ENCODE data around the gene MAGEB4. TPM values are rescaled to one million over a fixed set of nuclear protein-coding genes. Genes with fewer than 3 reads are reported as not detected.

MAGEB4 gene
- total RNA-seq, 4 donors from 2014 or later = not detected

DNA sequence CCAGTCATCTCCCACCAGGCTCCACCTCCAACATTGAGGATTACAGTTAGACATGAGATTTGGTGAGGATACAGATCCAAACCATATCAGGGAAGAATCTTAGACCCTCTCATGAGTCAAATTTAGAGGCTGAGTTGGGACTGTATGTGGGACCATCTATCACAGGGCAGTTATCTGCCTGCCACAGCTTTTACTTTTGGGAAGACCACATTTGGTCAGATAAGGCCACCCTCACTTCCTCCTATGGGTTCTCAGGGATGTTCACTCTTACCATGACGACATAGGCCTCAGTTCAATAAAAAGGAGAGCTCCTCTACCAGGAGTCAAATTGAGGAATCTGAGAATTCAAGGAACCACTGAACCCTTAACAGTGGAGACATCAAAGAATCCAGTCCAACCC lies 24.3 kb upstream of the MAGEB4 start:
- Histone ChIP-seq H3K27me3 (no peaks in the 10 kb centered on the region), H3K36me3 (no peaks in the 10 kb centered on the region)
- intact Hi-C loops (cut with DNase I) = no loop called here

GRCh38 chrX:30219372-30219771 lies 22.4 kb upstream of the MAGEB4 start:
- Histone ChIP-seq H3K27ac (no peak overlapping the region), H3K9me3 (no peaks in the 10 kb centered on the region), H3K36me3 (no peaks in the 10 kb centered on the region), H3K4me1 (no peaks in the 10 kb centered on the region), H3K4me3 (replicated peaks in 1 of 3) (no peak overlapping the region), H3K27me3 (no peaks in the 10 kb centered on the region)
- intact Hi-C loops (cut with DNase I) = no loop called here
- WGBS, 2 donors = 82 to 92% methylated on average over 4 of the region's 4 CpGs
- TF ChIP-seq POLR2A (IDR thresholded peaks at IDR 0.05) = no peak
- TF ChIP-seq, protein P1, sequence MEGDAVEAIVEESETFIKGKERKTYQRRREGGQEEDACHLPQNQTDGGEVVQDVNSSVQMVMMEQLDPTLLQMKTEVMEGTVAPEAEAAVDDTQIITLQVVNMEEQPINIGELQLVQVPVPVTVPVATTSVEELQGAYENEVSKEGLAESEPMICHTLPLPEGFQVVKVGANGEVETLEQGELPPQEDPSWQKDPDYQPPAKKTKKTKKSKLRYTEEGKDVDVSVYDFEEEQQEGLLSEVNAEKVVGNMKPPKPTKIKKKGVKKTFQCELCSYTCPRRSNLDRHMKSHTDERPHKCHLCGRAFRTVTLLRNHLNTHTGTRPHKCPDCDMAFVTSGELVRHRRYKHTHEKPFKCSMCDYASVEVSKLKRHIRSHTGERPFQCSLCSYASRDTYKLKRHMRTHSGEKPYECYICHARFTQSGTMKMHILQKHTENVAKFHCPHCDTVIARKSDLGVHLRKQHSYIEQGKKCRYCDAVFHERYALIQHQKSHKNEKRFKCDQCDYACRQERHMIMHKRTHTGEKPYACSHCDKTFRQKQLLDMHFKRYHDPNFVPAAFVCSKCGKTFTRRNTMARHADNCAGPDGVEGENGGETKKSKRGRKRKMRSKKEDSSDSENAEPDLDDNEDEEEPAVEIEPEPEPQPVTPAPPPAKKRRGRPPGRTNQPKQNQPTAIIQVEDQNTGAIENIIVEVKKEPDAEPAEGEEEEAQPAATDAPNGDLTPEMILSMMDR (IDR thresholded peaks at IDR 0.05) = no peak
- no peak for DNase-seq

More for the DNA sequence above, 24.3 kb upstream of the MAGEB4 start:
- no peaks in the 10 kb centered on the region for H3K9me3 ChIP-seq
- WGBS, 2 donors = 83 to 85% methylated on average over 1 of the region's 1 CpG
- no peak for TF ChIP-seq POLR2A (IDR thresholded peaks at IDR 0.05)
- TF ChIP-seq, protein P1 (IDR thresholded peaks at IDR 0.05) = no peak
- H3K4me3 ChIP-seq (replicated peaks in 1 of 3) = no peak overlapping the region
- H3K27ac ChIP-seq = no peak overlapping the region
- no peak for DNase-seq
- no peaks in the 10 kb centered on the region for H3K4me1 ChIP-seq

- H3K9me3 ChIP-seq = no peaks in the 10 kb centered on the region
- H3K36me3 ChIP-seq = no peaks in the 10 kb centered on the region
- intact Hi-C loops (cut with DNase I) = no loop called here
- no peaks in the 10 kb centered on the region for H3K27me3 ChIP-seq
- H3K4me3 ChIP-seq (replicated peaks in 1 of 3) = no peak overlapping the region
- WGBS, 2 donors = 64 to 87% methylated on average over 5 of the region's 5 CpGs
- TF ChIP-seq POLR2A (IDR thresholded peaks at IDR 0.05) = no peak
- TF ChIP-seq, protein P1 (IDR thresholded peaks at IDR 0.05) = no peak
- H3K27ac ChIP-seq = no peak overlapping the region
- DNase-seq = no peak
- H3K4me1 ChIP-seq = no peaks in the 10 kb centered on the region
Observed at GRCh38 chrX:30220661-30221060, 21.1 kb upstream of the MAGEB4 start.

- DNase-seq = no peak
- no peak for TF ChIP-seq POLR2A (IDR thresholded peaks at IDR 0.05)
- TF ChIP-seq, protein P1 (IDR thresholded peaks at IDR 0.05) = no peak
- WGBS, 2 donors = 11 to 19% methylated on average over 2 of the region's 2 CpGs
Observed at GRCh38 chrX:30224536-30224935, 17.3 kb upstream of the MAGEB4 start.

GRCh38 chrX:30228526-30228925 lies 13.3 kb upstream of the MAGEB4 start:
- TF ChIP-seq POLR2A (IDR thresholded peaks at IDR 0.05) = no peak
- TF ChIP-seq, protein P1 (IDR thresholded peaks at IDR 0.05) = no peak
- intact Hi-C loops (cut with DNase I) = no loop called here
- H3K4me1 ChIP-seq = no peaks in the 10 kb centered on the region
- no peaks in the 10 kb centered on the region for H3K36me3 ChIP-seq
- no peak for DNase-seq
- no peak overlapping the region for H3K27ac ChIP-seq
- H3K4me3 ChIP-seq (replicated peaks in 1 of 3) = no peak overlapping the region
- H3K27me3 ChIP-seq = no peaks in the 10 kb centered on the region
- H3K9me3 ChIP-seq = no peaks in the 10 kb centered on the region
- 50 to 78% methylated on average over 1 of the region's 1 CpG for WGBS, 2 donors

More at GRCh38 chrX:30224536-30224935, 17.3 kb upstream of the MAGEB4 start:
- H3K36me3 ChIP-seq = no peaks in the 10 kb centered on the region
- H3K4me1 ChIP-seq = no peaks in the 10 kb centered on the region
- H3K9me3 ChIP-seq = no peaks in the 10 kb centered on the region
- intact Hi-C loops (cut with DNase I) = no loop called here
- H3K4me3 ChIP-seq (replicated peaks in 1 of 3) = no peak overlapping the region
- no peaks in the 10 kb centered on the region for H3K27me3 ChIP-seq
- H3K27ac ChIP-seq = no peak overlapping the region

Data from thyroid gland (tissue), 4 donors.